HG03378 (cell line): Measurements from ENCODE around the gene COMP.
"Not testable (repeated sequence)": the region's sequence is repeated elsewhere in the genome, so short reads cannot be mapped to it uniquely, and the experiment has no call there.

ENCODE experiments used
- ATAC-seq: cut with Tn5 transposase; IDR thresholded peaks from one replicate; pipeline ENCODE4 v1.9.1; 2021; ENCODE audit warnings: mild to moderate bottlenecking, moderate library complexity; ENCODE audit not compliant: unreplicated experiment

COMP gene

GRCh38 chr19:18790566-18791314 lies at the start of gene COMP:
COMP (minus strand) TSS chr19:18791305; CDS start chr19:18791269, 36 bp downstream.
- no peak for ATAC-seq

GRCh38 chr19:18840288-18841267 lies 49.5 kb upstream of the COMP start:
- ATAC-seq = no peak

GRCh38 chr19:18839465-18840287 lies 48.6 kb upstream of the COMP start:
- no peak for ATAC-seq

GRCh38 chr19:18834644-18834984 lies 43.5 kb upstream of the COMP start:
- no peak for ATAC-seq

GRCh38 chr19:18833849-18834643 lies 42.9 kb upstream of the COMP start:
- no peak for ATAC-seq

- ATAC-seq = no peak
Measured at GRCh38 chr19:18833141-18833476, 42.0 kb upstream of the COMP start.

- ATAC-seq = peak; percentile 26
Measured at GRCh38 chr19:18832306-18833140, 41.4 kb upstream of the COMP start.

GRCh38 chr19:18831524-18832305 lies 40.6 kb upstream of the COMP start, which contains the start of gene UPF1:
UPF1 (plus strand) TSS chr19:18831959; CDS start chr19:18832210, 251 bp downstream.
- ATAC-seq = peak; percentile 35

- no peak for ATAC-seq
Measured at GRCh38 chr19:18830488-18830887, 39.4 kb upstream of the COMP start.

- ATAC-seq = no peak
Measured at GRCh38 chr19:18828786-18829185, 37.7 kb upstream of the COMP start.

- ATAC-seq = no peak
Measured at GRCh38 chr19:18817574-18817973, 26.5 kb upstream of the COMP start.

- not testable (repeated sequence) for ATAC-seq
Measured at GRCh38 chr19:18816645-18817044, 25.5 kb upstream of the COMP start.

GRCh38 chr19:18815673-18816072 lies 24.6 kb upstream of the COMP start:
- no peak for ATAC-seq

- no peak for ATAC-seq
Measured at GRCh38 chr19:18814063-18814462, 23.0 kb upstream of the COMP start.

- not testable (repeated sequence) for ATAC-seq
Measured at GRCh38 chr19:18811638-18812037, 20.5 kb upstream of the COMP start.

GRCh38 chr19:18809149-18809868 lies 18.2 kb upstream of the COMP start:
- ATAC-seq = no peak

GRCh38 chr19:18807861-18808331 lies 16.8 kb upstream of the COMP start:
- ATAC-seq = no peak

GRCh38 chr19:18804643-18805042 lies 13.5 kb upstream of the COMP start:
- no peak for ATAC-seq
